Liver (tissue), 9 donors: ENCODE results near the gene KDM6A. TPM values are rescaled to one million over a fixed set of nuclear protein-coding genes. Genes with fewer than 3 reads are reported as not detected.

ENCODE experiments used
- DNase-seq: peaks from one replicate; pipeline ENCODE4 v3.0.0-alpha.2; 2017; ENCODE audit warnings: low spot score
- H3K27ac ChIP-seq, 2 donors: one replicate each; pipeline ENCODE4 v1.7.0; 2013; ENCODE audit warnings: inconsistent platforms in 2 of 2, low read length in 2 of 2, control low read depth in 1 of 2, low read depth in 1 of 2, mild to moderate bottlenecking in 1 of 2
- H3K27me3 ChIP-seq, 4 donors: one replicate each; pipeline versions ENCODE4 v1.6.1 to v1.7.0; 2013; ENCODE audit warnings: low read length in 3 of 4, inconsistent platforms in 1 of 4, mild to moderate bottlenecking in 1 of 4, moderate library complexity in 1 of 4; ENCODE audit not compliant: control insufficient read depth in 4 of 4, insufficient read depth in 4 of 4
- H3K36me3 ChIP-seq, 4 donors: one replicate each; pipeline versions ENCODE4 v1.6.1 to v1.7.0; 2013; ENCODE audit warnings: low read length in 3 of 4, mild to moderate bottlenecking in 3 of 4, low read depth in 1 of 4, moderate library complexity in 1 of 4; ENCODE audit not compliant: control insufficient read depth in 4 of 4, insufficient read depth in 3 of 4
- H3K4me1 ChIP-seq, 4 donors: one replicate each; pipeline versions ENCODE4 v1.6.1 to v1.7.0; 2013; ENCODE audit warnings: low read length in 3 of 4, mild to moderate bottlenecking in 3 of 4, moderate library complexity in 1 of 4; ENCODE audit not compliant: control insufficient read depth in 4 of 4, insufficient read depth in 4 of 4
- H3K4me3 ChIP-seq, 3 donors: one replicate each; pipeline versions ENCODE4 v1.6.1 to v1.7.0; 2013; ENCODE audit warnings: low read length in 3 of 3, control low read depth in 1 of 3, low read depth in 1 of 3, mild to moderate bottlenecking in 1 of 3
- H3K9ac ChIP-seq, 2 donors: one replicate each; pipeline ENCODE4 v1.7.0; 2013; ENCODE audit warnings: low read length in 2 of 2, mild to moderate bottlenecking in 2 of 2, moderate library complexity in 2 of 2, control low read depth in 1 of 2, low read depth in 1 of 2
- H3K9me3 ChIP-seq, 4 donors: one replicate each; pipeline versions ENCODE4 v1.6.1 to v1.7.0; 2013; ENCODE audit warnings: low read length in 3 of 4; ENCODE audit not compliant: control insufficient read depth in 4 of 4
- ATF3 ChIP-seq: IDR thresholded peaks from 2 replicates; pipeline ENCODE4 v1.6.1; 2016; ENCODE audit warnings: antibody characterized with exemption
- CTCF ChIP-seq: fragments of 150-350 bp; IDR thresholded peaks from 2 replicates; pipeline ENCODE4 v1.5.1; 2017; ENCODE audit warnings: improper control_type of control experiment, low read depth, low read length; ENCODE audit not compliant: missing input control
- EGR1 ChIP-seq, 2 donors: IDR thresholded peaks; 2 replicates each; pipeline ENCODE4 v1.6.1; 2016 to 2018; ENCODE audit warnings: antibody characterized with exemption in 2 of 2, low read depth in 2 of 2
- FOXA1 ChIP-seq: IDR thresholded peaks from 2 replicates; pipeline ENCODE4 v1.6.1; 2016; ENCODE audit warnings: antibody characterized with exemption
- FOXA2 ChIP-seq: IDR thresholded peaks from 2 replicates; pipeline ENCODE4 v1.6.1; 2016; ENCODE audit warnings: antibody characterized with exemption
- GABPA ChIP-seq, 2 donors: IDR thresholded peaks in 1 of 2; conservative IDR thresholded peaks in 1 of 2; 2 replicates each; pipeline ENCODE4 v1.6.1; 2016; ENCODE audit warnings: antibody characterized with exemption in 2 of 2, mild to moderate bottlenecking in 1 of 2, moderate library complexity in 1 of 2
- HNF4A ChIP-seq, 2 donors: conservative IDR thresholded peaks; 2 replicates each; pipeline ENCODE4 v1.6.1; 2016; ENCODE audit warnings: antibody characterized with exemption in 2 of 2, mild to moderate bottlenecking in 2 of 2
- HNF4G ChIP-seq: IDR thresholded peaks from 2 replicates; pipeline ENCODE4 v1.6.1; 2016; ENCODE audit warnings: antibody characterized with exemption
- JUND ChIP-seq, 2 donors: IDR thresholded peaks; 2 replicates each; pipeline ENCODE4 v1.6.1; 2016; ENCODE audit warnings: antibody characterized with exemption in 2 of 2
- MAX ChIP-seq: IDR thresholded peaks from 2 replicates; pipeline ENCODE4 v1.6.1; 2016; ENCODE audit warnings: antibody characterized with exemption
- NR2F2 ChIP-seq: IDR thresholded peaks from 2 replicates; pipeline ENCODE4 v1.6.1; 2016; ENCODE audit warnings: antibody characterized with exemption
- RAD21 ChIP-seq, 2 donors: IDR thresholded peaks; 2 replicates each; pipeline ENCODE4 v1.6.1; 2016; ENCODE audit warnings: antibody characterized with exemption in 2 of 2, mild to moderate bottlenecking in 2 of 2
- RXRA ChIP-seq, 2 donors: IDR thresholded peaks; 2 replicates each; pipeline ENCODE4 v1.6.1; 2017 to 2018; ENCODE audit warnings: antibody characterized with exemption in 2 of 2, mild to moderate bottlenecking in 1 of 2
- SP1 ChIP-seq: IDR thresholded peaks from 2 replicates; pipeline ENCODE4 v1.6.1; 2018; ENCODE audit warnings: antibody characterized with exemption, mild to moderate bottlenecking
- YY1 ChIP-seq: IDR thresholded peaks from 2 replicates; pipeline ENCODE4 v1.6.1; 2016; ENCODE audit warnings: antibody characterized with exemption, mild to moderate bottlenecking
- ZBTB33 ChIP-seq: IDR thresholded peaks from 2 replicates; pipeline ENCODE4 v1.6.1; 2016; ENCODE audit warnings: antibody characterized with exemption
- WGBS: extraction: QIAGEN DNeasy Blood & Tissue Kit; methylation state at CpG from one replicate; pipeline ENCODE4 v1.1.7; 2013; 5-methylcytosine and 5-hydroxymethylcytosine counted together
- polyA plus RNA-seq, 2 donors: library from polyadenylated mRNA; stranded (reverse) in 1 of 2; unstranded in 1 of 2; fragments of 200-250 nt in 1 of 2; fragments of >200 nt in 1 of 2; fragmentation: Nextera tagmentation in 1 of 2; extraction: Ambion mirVana in 1 of 2; gene quantifications; one replicate each; pipeline versions ENCODE4 v1.2.1 to v1.2.3, GENCODE V29; 2013 to 2015
- total RNA-seq, 2 donors: library from RNA; depleted of rRNA; stranded (reverse); fragments of >200 nt; gene quantifications; one replicate each; pipeline ENCODE4 v1.2.3, GENCODE V29; 2014
- donor health status: healthy.
- donor health status: healthy.
- donor health status: healthy.
- donor health status: healthy.
- donor health status: healthy.

The KDM6A gene
- total and polyA plus RNA-seq, 4 donors: 5.3 to 30.2 (median 18.2) TPM

- no peak for DNase-seq
- H3K9ac ChIP-seq: no peak overlapping the region
- no peaks in the 10 kb centered on the region for H3K27me3 ChIP-seq
- H3K9me3 ChIP-seq: no peaks in the 10 kb centered on the region
- H3K27ac ChIP-seq: no peak overlapping the region
- H3K36me3 ChIP-seq: no peaks in the 10 kb centered on the region
- TF ChIP-seq ATF3 (no peak), MAX (no peak), JUND (IDR thresholded peaks at IDR 0.05) (no peak), GABPA (IDR thresholded peaks at IDR 0.05 in 1 of 2, conservative IDR thresholded peaks at IDR 0.05 in 1 of 2) (no peak), HNF4A (conservative IDR thresholded peaks at IDR 0.05) (no peak), YY1 (no peak), ZBTB33 (no peak), EGR1 (IDR thresholded peaks at IDR 0.05; ENCODE audit: low read depth in 2 of 2) (no peak), NR2F2 (no peak)
- no peaks in the 10 kb centered on the region for H3K4me1 ChIP-seq
- H3K4me3 ChIP-seq: no peak overlapping the region
These were observed 269.2 kb downstream of the KDM6A start for GRCh38 chrX:45142185-45142584.

- TF ChIP-seq CTCF: no peak
- no peak for TF ChIP-seq HNF4G
- TF ChIP-seq GABPA (IDR thresholded peaks at IDR 0.05 in 1 of 2, conservative IDR thresholded peaks at IDR 0.05 in 1 of 2): no peak
- no peak for TF ChIP-seq FOXA1
- TF ChIP-seq SP1: no peak
- no peak for TF ChIP-seq JUND (IDR thresholded peaks at IDR 0.05)
- no peak for TF ChIP-seq ZBTB33
- no peak for TF ChIP-seq ATF3
- TF ChIP-seq HNF4A (conservative IDR thresholded peaks at IDR 0.05): no peak
- TF ChIP-seq RXRA (IDR thresholded peaks at IDR 0.05): no peak
- TF ChIP-seq EGR1 (IDR thresholded peaks at IDR 0.05; ENCODE audit: low read depth in 2 of 2): no peak
- no peak for TF ChIP-seq NR2F2
- no peak for TF ChIP-seq FOXA2
- no peak for TF ChIP-seq RAD21 (IDR thresholded peaks at IDR 0.05)
- DNase-seq: no peak
- Histone ChIP-seq H3K27ac (no peak overlapping the region), H3K36me3 (no peaks in the 10 kb centered on the region), H3K9me3 (no peaks in the 10 kb centered on the region), H3K27me3 (no peaks in the 10 kb centered on the region), H3K9ac (no peak overlapping the region), H3K4me1 (no peaks in the 10 kb centered on the region), H3K4me3 (no peak overlapping the region)
- 86% methylated on average over 3 of the region's 3 CpGs for WGBS
These were observed 270.5 kb downstream of the KDM6A start for GRCh38 chrX:45143455-45143854.
